Measurements from ENCODE around the gene SLC35E1.
A peak's percentile ranks its signal among the peaks of the same experiment; 100 is the strongest.

SLC35E1 gene

DNA sequence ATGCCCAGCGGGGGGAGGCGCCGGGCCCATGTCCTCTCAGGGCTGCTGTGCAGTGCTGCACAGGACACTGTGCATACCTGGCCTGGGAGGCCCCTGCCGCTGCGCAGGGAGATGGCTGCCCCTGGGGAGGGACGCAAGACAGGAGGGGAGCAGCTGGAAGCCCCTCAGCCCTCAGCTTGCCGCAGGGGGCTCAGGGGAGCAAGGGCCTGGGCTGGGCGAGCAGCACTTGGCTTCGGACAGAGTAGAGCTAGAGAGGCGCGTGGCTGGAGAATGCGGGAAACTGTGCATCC lies 40.9 kb downstream of the SLC35E1 start:
- DNase-seq: no peak
- in situ Hi-C loops (cut with HindIII; ENCODE audit: low pct_ligation_motif_present, low pct_unique_long_range_greater_than_20kb, low sequenced_read_pairs): no loop called here

DNA sequence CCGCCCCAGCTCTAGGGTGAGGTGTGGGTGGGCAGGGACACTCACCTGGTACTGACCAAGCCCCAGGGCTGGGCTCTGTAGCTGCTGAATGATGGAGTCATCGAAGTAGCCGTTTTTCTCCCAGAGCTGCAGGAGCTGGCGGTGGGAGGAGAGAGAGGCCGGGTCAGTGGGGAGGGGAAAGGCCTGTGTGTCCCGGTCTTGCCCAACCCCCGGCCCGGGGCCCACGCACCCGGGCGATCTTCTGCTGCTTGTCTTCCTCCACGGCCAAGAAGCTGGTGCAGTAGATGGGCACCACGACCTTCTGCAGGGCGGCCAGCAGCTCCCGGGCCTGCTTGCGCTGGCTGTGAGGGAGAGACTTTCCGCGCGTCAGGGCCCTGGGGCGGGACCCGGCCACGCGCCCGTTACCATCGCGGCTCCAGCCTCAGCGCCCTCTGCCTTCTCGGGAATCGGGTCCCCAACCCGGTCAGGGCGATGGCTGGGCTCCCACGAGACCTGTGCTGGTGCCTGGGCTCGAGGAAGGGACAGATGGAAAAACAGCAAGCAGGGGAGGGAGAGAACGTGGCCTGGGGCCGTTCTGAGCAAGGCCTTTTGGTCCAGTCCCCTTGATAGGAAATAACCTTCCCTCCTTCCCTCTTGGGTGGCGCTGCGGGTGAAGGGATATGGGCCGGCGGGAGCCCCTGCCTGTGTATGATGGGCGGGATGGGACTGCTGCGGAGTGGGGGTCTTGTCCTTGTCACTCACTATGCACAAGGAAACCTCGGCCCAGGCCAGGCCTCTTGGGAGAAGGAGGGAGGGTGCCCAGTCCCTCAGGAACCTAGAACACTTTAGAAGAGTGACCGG lies 41.5 kb downstream of the SLC35E1 start:
- in situ Hi-C loops (cut with HindIII; ENCODE audit: low pct_ligation_motif_present, low pct_unique_long_range_greater_than_20kb, low sequenced_read_pairs): no loop called here
- DNase-seq: no peak

DNA sequence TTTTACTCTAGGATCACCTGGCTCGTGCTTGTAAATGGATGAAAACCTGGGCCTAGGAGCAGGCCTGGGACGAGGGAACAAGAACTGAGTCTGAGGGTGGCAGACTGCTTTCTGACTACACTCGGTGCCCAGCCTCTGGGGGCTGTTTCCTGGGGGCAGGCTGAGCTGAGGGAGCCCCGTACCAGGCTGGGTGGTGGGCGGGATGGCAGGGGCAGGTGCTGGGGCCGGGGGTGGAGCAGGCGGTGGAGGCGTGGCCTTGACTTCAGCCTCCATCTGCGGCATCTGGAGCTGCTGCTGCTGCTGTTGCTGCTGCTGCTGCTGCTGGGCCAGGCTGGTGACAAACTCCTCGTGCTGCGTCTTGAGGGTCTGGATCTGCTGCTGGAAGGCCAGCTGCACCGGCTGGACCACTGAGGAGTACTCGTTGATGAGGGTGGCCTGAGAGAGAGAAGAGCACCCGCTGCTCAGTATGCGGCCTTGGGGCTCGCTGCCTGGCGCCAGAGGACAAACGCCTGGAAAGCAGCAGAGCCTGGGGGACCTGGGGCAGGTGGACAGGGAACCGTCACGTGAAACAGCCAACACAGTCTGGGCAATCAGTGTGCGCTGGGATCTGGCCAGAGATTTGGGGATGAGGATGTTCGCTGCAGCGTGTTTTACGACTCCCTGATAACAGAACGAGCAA lies 42.6 kb downstream of the SLC35E1 start:
- no peak for DNase-seq
- in situ Hi-C loops (cut with HindIII; ENCODE audit: low pct_ligation_motif_present, low pct_unique_long_range_greater_than_20kb, low sequenced_read_pairs): no loop called here

DNA sequence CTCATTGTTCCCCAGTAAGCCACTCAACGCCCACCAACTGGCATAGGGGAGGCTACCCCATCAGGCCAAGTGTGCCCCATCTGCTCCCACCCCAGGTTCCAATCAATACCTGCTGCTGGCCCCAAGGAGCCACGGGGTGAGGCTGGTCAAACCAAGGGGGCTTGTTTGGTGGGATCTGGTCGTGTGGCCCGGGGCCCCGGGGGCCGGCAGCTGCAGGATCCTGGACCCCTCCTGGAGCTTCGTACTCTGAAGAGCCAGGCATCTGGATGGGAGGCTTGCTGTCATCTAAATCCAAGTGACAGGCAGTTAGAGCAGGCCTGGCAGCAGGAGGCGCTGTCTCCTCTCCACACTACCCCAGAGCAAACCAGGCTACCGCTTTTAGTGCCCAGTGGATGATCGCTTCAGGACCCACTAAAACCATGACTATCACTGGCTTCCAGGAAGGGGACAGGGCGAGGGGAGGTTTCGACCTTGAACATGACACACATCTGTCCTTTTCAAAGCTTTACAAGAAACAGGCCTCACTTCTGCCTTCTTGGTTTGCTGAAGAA lies 44.2 kb downstream of the SLC35E1 start:
- DNase-seq: peak; percentile 17
- in situ Hi-C loops (cut with HindIII; ENCODE audit: low pct_ligation_motif_present, low pct_unique_long_range_greater_than_20kb, low sequenced_read_pairs): no loop called here

DNA sequence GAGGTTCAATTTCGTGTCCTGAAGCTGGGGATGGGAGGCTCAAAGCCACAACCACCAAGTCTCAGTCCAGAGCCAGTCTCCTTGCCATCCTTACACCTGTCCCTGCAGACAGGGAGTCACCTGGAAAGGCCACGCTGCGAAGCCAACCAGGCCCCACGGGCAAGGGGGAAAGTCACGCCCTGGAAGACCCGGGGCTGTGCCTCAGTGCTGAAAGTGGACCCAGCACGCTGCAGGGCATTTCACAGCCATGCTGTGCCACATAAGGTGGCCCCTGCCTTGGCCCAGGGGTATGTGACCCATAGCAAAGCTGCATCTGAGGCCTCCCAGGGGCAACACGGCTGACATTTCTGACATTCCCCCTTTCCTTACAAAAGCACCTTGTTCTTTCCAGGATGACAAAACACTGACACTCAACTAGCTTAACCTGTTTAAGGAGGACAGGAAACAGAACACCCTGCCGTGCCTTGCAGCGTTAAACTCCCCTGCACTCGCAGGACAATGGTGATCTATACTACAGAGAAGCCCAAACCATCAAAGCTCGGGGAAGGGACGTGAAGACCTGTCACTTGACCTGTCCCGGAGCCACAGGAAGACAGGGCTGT lies 44.8 kb downstream of the SLC35E1 start:
- DNase-seq: no peak
- in situ Hi-C loops (cut with HindIII; ENCODE audit: low pct_ligation_motif_present, low pct_unique_long_range_greater_than_20kb, low sequenced_read_pairs): no loop called here

- in situ Hi-C loops (cut with HindIII; ENCODE audit: low pct_ligation_motif_present, low pct_unique_long_range_greater_than_20kb, low sequenced_read_pairs): no loop called here
- DNase-seq: no peak
Measured at GRCh38 chr19:16525751-16526481, 46.3 kb downstream of the SLC35E1 start.

- in situ Hi-C loops (cut with HindIII; ENCODE audit: low pct_ligation_motif_present, low pct_unique_long_range_greater_than_20kb, low sequenced_read_pairs): no loop called here
- DNase-seq: no peak
Measured at GRCh38 chr19:16524991-16525734, 47.1 kb downstream of the SLC35E1 start.

DNA sequence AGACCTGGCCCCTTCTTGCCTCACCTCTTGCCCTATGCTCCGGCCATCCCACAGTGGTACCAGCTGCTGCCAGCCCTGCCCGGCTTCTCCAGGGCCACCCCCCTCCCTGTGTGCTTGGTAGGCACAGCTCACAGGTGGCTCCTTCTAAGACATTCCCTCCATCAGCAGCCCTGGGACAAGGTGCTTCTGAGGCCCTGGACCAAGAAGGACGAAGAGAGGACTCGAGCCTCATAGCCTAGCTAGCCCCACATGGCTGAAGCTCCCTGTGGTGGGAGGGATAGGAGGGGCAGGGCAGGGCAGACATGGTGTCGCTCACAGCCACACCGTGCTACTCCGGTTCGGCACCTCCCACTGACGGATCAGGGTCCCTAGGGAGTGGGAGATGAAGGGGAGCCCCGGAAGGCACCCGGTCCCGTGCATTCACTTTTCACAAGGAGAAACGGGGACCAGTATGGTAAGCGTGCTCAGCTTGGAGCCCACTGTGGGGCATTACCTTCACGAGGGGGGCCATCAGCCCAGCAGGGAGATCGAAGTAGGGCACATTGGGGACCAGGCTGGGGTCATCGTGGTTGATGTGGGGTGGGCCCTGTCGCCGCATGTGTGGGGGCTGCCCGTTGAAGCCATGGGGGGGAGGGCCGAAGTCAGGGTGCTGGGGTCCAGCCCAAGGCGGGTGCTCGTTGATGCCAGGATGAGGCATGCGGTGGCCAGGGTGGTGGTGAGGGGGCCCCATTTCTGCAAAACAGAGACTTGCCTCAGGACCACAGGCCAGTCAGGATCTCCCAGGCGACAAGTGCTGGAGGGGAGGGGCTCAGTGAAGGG lies 49.4 kb downstream of the SLC35E1 start:
- in situ Hi-C loops (cut with HindIII; ENCODE audit: low pct_ligation_motif_present, low pct_unique_long_range_greater_than_20kb, low sequenced_read_pairs): no loop called here
- no peak for DNase-seq

DNA sequence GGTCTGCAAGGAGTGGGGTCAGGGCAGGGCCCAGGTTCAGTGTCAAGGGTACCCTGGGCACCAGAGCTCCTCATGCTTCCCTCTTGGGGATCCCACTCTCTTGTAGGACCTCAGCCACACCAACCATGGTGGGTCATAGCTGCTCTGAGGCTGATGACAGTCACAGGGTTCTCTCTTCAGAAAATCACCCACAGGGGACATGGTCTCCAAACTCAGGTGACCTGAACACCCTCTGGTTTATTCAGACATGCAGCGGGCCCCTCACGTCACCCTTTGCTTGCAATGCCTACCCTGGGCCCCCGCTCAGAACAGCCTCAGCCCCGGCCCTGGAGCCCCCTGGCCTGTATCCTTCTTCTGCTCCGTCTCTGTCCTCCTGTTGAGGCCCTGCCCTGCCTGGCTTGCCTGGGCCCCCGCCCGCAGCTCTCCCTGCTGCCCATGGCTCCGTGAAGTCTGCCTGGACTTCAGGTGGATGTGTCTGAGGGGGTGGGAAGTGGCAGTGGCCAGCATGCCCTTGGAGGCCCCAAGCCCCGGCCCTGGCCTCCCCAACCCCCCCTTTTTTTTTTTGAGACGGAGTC lies 50.4 kb downstream of the SLC35E1 start:
- in situ Hi-C loops (cut with HindIII; ENCODE audit: low pct_ligation_motif_present, low pct_unique_long_range_greater_than_20kb, low sequenced_read_pairs): no loop called here
- no peak for DNase-seq

DNA sequence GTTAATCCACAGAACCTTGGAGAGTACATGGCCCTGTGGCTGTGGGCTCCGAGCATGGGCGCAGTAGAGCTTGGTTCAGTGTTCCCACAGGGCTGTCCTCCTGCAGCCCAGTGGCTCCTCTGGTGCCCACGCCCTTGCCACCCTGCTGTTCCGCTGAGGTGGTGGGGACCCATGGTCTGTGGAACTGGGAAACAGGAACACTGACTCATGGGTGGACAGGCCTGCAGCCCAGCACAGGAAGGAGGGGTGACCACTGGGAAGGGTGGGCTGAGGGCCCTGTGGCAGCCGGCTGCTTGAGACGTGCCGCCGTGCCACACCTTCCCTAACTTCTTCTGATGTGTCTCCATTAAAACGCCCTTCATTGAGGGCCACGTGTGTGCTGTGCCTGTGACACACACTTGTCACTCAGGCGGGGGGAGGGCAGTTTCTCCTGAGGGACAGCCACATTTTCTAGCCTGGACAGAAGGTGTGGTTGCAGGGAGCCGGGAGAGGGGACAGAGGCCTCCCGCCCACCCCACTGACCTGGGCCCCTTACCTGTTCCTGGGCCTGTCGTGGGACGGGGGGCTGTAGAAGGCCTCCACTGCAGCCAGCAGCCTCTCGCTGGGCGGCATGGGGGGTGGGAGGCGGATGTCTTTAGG lies 51.1 kb downstream of the SLC35E1 start:
- DNase-seq: no peak
- in situ Hi-C loops (cut with HindIII; ENCODE audit: low pct_ligation_motif_present, low pct_unique_long_range_greater_than_20kb, low sequenced_read_pairs): no loop called here

- no peak for DNase-seq
- in situ Hi-C loops (cut with HindIII; ENCODE audit: low pct_ligation_motif_present, low pct_unique_long_range_greater_than_20kb, low sequenced_read_pairs): no loop called here
Measured at GRCh38 chr19:16520074-16520973, 51.9 kb downstream of the SLC35E1 start.

DNA sequence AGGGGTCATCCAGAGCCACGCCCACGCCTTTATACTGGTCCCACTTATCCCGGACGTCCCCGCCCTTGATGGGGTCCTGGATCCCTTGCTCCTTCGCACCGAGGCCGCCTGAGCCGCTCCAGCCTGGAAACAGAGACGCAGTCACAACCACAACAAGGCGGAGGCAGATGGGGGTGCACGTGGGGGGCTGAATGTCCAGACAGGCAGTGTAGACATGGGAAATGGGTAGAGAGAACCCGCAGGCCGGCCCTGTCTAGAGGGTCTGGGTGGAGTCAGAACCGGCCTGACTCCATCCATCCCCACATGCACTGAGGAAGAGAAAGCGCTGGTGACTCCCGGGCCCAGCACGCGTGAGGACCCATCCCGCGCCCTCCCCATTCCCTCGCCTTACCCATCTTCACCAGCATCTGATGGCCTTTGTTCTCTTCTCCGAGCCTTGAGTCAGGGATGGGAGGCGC lies 53.0 kb downstream of the SLC35E1 start:
- no peak for DNase-seq
- in situ Hi-C loops (cut with HindIII; ENCODE audit: low pct_ligation_motif_present, low pct_unique_long_range_greater_than_20kb, low sequenced_read_pairs): no loop called here

DNA sequence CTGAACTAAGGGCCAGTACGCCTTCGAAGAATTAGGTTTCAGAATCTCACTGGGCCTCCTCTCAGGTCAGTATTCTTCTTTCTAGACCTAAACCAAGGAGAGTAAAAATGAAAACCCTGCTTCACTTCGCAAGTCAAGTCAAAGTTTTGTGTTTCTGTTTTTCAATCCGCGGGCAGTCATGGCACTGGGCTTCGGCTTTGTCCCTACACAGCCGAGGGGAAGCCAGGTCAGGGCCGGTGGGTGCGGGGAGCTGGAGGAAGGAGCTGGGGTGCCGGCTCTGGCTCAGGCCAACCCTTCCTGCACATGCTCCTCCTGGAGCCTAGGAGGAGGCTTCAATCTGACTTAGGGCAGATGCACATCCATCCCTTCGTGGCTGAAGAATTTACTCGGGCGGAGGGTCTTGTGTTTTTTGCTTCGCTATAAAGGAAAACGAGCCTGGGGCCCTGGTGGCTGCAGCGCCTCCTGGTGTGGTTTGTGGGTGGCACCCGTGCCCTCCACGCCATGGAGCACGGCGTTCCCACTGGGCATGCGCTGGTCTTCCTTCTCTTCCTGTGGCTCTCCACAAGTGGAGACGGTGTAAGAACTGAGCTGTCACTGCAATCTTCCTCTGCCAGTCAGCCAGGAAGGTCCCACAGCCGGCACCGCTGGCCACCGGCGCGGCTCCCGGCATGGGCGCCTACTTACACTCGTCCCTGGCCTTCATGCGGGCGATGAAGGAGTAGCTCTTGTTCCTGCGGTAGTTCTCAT lies 53.6 kb downstream of the SLC35E1 start:
- DNase-seq: no peak
- in situ Hi-C loops (cut with HindIII; ENCODE audit: low pct_ligation_motif_present, low pct_unique_long_range_greater_than_20kb, low sequenced_read_pairs): no loop called here

DNA sequence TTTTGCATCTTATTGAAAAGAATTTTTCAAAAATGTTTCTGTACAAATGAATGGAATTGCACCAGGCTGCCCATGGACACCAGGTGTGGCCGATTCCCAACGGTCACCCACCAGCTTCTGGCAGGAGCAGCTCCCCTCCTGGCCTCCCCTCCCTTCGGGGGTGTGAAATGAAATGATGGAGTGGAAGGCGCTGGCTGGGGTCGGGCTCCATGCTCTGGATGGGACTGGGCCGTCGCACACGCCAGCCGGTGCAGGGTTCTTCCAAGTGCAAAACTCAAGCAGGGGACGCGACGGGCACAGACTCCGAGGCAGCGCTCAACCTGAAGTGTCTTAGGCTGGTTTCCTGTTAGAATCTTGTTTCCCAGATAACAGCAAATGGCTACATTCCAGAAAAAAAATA lies 54.2 kb downstream of the SLC35E1 start:
- in situ Hi-C loops (cut with HindIII; ENCODE audit: low pct_ligation_motif_present, low pct_unique_long_range_greater_than_20kb, low sequenced_read_pairs): no loop called here
- no peak for DNase-seq

- in situ Hi-C loops (cut with HindIII; ENCODE audit: low pct_ligation_motif_present, low pct_unique_long_range_greater_than_20kb, low sequenced_read_pairs): no loop called here
- DNase-seq: no peak
Measured at GRCh38 chr19:16516923-16517610, 55.1 kb downstream of the SLC35E1 start.
